GM19351 (cell line): ENCODE data around the gene PTK6.
"Not testable (repeated sequence)": the region's sequence is repeated elsewhere in the genome, so short reads cannot be mapped to it uniquely, and the experiment has no call there.

Source experiments
- ATAC-seq: cut with Tn5 transposase; IDR thresholded peaks from one replicate; pipeline ENCODE4 v1.9.1; 2021; ENCODE audit warnings: mild to moderate bottlenecking, moderate library complexity; ENCODE audit not compliant: unreplicated experiment

The PTK6 gene

DNA sequence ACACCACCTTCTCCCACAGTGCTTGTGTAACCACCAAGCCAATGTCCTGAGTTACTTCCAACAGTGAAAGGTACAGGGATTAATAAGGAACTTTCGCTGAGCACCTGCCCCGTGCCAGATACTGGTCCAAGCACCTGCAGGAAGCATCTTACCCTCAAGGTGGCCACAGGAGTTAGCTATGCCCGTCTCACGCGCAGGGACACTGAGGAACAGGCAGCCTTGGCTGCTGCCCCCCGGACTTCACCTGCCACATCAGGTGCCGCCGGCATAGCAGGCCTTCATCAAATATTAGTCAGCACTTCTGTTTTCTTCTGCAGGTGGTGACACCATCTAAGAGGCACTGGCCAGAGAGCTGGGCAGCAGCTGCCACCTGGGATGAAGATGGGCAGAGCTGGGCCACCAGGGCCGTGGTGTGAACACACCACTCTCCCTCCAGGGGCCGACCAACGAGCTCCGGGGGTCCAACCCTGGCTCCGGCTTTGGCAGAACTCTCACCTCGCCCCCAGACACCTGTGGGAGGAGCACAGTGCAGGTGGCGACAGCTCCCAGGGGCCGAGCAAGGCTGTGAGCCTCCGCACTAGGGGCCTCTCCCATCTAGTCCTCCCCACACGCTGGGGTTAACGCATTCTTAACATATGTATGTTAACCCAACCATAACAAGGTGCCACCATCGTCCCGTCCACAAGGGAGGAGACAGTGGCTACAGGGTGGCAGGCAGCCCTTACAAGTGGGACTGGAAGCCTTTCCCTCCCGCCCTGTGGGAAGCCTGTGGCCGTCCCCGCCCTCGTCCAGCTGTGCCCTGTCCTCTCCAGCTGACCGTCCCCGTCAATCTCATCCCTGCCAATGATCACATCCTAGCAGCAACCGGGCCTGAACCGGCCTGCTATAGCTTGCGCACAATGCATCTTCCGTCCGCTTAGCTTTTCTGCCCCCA, 19.5 kb downstream of the PTK6 start:
- no peak for ATAC-seq

DNA sequence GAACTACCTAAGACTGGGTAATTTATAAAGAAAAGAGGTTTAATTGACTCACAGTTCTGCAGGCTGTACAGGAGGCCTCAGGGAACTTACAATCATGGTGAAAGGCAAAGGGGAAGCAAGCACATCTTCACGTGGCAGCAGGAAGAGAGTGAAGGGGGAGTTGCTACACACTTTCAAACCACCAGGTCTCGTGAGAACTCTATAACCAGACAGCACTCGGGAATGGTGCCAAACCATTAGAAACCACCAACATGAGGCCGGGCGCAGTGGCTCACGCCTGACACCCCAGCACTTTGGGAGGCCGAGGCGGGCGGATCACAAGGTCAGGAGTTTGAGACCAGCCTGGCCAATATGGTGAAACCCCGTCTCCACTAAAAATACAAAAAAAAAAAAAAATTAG, 22.7 kb downstream of the PTK6 start:
- ATAC-seq: not testable (repeated sequence)

DNA sequence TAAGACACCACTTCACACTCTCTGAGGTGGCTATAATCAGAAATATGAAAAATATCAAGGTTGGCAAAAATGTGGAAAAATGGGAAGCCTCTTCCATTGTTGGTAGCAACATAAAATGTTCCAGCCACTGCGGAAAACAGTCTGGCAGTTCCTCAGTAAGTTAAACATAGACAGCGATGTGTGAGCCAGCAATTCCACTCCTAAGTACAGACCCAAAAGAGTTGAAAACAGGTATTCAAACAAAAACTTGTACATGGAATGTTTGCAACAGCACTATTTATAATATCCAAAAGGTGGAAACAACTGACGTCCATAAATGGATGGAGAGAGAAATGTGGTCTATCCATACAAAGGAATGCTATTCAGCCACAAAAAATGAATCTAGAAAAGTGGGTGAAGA, 24.0 kb downstream of the PTK6 start:
- no peak for ATAC-seq

DNA sequence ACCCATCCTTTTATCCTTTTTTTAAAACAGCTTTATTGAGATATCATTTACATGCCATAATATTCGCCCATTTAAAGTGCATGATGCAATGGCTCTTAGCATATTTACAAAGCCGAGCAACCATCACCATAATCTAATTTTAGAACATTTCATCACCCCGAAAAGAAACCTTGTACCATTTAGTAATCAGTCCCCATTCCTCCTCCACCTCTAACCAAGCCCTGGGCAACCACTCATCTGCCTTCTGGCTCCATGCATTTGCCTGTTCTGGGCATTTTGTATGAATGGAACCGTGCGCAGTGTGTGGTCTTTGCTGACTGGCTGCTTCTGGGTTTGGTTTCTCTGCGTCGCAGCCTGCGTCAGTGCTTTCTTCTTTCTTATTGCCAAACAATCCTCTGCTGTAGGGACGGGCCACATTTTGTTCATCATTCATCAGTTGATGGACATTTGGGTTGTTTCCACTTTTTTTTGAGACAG, 28.1 kb downstream of the PTK6 start:
- no peak for ATAC-seq

DNA sequence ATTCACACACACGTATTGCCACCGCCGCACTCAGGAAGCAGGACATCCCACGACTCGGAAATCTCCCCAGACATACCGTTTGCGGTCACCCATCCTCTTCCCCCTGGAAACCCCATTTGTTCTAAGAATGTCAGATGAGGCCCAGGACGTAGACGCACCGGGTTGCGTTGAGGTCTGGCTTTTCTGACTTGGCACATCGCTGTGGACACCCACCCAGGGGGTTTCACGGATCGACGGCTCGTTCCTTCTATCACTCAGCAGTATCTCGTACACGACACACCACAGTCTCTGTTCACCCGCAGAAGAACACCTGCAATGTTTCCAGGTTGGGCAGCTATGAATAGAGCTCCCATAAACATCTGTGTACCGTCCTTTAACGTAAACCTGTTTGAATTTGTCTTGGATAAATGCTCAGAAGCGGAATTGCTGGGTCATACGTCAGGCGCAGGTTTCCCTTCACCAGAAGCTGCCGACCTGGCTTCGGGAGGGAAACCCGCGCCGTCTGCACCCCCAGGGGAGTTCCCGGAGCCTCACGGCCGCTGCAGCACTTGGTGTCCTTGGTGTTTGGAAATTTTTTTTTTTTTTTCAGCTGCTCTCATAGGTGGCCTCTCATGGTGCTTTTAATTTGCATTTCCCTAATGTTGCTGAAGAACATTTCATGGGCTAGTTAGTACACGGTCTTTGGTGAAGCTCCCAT, 29.0 kb downstream of the PTK6 start:
- no peak for ATAC-seq

DNA sequence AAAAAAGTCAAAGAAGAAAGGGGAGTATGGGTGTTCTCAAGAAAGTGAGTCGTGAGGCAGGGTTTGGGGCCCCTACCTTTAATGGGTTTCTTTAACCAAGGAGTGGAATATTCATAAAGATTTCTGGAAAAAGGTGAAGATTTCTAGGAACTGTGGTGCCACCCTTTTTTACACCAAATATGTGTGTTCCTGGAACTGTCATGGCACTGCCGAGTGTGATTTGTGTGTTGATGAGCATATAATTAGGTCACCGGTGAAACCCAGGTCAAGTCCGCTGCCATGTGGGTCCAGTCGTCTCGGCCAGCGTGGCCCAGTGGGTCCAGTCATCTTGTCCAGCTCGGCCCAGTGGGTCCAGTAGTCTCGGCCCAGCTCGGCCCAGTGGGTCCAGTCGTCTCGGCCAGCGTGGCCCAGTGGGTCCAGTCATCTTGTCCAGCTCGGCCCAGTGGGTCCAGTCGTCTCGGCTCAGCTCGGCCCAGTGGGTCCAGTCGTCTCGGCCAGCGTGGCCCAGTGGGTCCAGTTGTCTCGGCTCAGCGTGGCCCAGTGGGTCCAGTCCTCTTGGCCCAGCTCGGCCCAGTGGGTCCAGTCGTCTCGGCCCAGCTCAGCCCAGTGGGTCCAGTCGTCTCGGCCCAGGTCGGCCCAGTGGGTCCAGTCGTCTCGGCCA, 30.0 kb downstream of the PTK6 start:
- no peak for ATAC-seq

DNA sequence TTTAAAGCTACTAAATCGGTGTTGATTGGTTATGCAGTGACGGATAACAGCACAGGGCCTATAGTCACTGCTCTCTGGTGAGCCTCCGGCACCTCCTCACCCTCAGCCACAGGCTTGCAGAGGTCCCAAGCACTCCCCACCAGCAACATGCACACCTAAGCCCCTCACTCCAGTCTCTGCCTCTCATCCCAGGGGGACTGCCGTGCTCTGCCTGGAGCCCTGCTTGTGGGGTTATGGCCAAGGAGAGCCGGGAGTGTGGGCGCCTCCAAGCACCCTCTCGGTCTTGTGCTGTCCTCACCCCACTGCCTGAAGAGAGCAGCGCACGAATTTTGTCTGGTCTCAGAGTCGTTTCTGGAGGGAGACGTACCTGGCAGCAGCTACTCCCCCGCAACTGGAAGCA, 31.5 kb downstream of the PTK6 start:
- no peak for ATAC-seq

DNA sequence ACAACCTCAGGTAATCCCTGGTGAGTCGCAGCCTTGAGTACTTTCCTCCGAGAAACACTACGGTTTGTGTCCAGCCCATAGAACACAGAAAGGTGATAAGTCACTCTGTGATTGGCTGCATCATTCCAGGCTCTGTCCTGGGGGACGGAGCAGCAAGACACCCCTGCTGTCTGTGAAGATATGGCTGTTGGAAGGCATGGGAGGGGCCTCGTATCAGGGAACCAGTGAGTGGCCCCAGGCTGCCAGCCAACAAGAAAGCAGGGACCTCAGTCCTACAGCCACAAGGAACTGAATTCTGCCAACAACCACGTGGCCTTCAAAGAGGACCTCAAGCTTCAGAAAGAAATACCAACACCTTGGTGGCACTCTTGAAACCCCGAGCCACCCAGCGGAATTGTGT, 31.9 kb downstream of the PTK6 start:
- ATAC-seq: no peak

DNA sequence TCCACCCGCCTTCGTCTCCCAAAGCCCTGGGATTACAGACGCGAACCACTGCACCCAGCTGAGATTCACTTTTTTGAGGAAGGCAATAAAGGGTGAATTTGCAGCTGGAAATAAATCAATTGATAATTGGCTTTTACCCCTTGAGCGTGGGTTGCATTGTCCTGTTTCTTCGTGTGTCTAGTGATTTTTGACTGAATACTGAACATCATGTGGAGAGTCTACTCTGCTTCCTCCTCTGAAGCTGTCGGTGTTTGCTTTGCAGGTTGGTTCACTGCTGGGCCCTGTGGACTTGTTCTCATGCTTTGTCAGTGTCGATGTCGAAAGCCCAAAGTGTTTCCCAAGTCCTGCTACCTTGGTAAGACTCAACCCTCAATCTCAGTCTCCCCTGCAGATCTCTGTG, 32.5 kb downstream of the PTK6 start:
- ATAC-seq: no peak

DNA sequence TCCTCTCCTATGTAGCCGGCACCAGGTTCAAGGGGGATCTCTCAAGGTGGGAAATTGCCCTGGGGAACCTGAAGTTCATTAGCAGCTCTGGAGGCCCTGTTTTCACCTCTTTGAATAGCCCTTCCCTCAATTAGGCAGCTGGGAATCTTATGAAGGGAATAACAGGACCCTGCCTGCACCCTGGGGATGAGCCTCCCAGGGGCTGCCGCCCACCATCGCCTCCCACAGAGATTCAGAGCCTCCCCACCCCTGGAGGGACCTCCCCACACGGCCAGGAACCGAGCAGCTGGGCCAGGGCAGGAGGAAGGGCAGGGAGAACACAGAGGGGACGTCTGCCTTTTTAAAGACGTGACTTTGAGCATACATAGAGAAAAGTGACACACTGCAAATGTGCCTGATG, 33.7 kb downstream of the PTK6 start:
- ATAC-seq: no peak

DNA sequence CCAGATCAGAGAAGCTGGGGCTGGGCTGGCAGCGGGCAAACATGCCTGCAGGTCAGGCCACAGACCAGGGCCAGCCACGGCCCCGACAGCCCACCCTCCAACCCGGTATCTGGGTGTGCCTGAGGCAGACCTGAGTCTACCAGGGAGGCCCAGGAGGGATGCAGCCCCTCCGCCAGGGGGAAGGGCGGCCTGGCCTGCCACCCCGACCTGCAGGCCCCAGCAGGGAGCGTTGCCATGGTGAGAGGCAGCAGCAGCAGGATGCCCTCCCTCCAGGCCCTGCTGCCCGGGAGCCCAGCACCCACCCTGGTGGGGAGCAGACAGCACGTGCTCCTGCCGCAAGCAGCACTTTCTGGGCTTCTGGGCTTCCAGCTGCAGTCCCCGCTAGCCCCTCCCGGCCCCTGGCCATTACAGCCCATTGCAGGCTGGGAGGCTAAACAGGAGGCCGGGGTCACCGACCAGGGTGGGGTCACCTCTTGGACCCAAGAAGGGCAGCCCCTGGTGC, 34.5 kb downstream of the PTK6 start:
- ATAC-seq: no peak

DNA sequence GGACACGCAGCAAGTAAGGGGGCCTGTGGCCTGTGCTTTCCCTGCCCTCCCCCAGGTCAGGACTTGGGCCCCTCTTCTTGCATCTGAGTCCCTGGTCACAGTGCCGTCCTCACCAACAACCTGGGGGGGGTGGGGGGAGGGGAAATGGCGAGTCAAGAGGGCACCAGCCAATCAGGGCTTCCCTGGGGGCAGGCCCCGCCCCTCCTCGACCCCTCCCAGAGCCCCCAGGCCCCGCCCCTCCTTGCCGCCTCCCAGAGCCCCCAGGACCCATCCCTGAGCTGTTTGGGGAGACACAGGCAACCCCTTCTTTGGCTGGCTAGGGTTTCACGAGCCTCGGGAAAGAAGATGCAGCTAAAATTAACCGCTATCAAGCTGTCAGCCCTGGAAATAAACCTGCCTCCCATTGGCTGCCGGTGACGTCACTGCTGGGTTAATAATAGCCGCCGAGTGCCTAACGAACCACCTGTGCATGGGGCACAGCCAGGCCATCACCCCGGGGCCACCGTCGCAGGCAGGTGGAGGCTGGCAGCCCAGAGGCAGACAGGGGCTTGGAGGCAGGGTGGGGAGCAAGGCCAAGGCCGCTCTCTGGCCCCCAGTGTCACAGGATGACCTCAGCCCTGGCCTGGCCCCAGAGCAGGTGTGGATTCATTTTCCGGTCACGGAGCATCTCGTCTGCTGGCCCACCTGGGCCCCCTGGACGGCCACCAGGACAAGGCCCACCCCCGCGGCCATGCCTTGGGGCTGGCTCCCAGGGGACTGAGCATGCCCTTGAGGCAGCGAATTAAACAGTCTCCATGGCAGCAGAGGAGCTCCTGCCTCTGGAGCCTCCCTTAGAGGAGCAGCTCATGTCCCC, 35.1 kb downstream of the PTK6 start:
- no peak for ATAC-seq

DNA sequence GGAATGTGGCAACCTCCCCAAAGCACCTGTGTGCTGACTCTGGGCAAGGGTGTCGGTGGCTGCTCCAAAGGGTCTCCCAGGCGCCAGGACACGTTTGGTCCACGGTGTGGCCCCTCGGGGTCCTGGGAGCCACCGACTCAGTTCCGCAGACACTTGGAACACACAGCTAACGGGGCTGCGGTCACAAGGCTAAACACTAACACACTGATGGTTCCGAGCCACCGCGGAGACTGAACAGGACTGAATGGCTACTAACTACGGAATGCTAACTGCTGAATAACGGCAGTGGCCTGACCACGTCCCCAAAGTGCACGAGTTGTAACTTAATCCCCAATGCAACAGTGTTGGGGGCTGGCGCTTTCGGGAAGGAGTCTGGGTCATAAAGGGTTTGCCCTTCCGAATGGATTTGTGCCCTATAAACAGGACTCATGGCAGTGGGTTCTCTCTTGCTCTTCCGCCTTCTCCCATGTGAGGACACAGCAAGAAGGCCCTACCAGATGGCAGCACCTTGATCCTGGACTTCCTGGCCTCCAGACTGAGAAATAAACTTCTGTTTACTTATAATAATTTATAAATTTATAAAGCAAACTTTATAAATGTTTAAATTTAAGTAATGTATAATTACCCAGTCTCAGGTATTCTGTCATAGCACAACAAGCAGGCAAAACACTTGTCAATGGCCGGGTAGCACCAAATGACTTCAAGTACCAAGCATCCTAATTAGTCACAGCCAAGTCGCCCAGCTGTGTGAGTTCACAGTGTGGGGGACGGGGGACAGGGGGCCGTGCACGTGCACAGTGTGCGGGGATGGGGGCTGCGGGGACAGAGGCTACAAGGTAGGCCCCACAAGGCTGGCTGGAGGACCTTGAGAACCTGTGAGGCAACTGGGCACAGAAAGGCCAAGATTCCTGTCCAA, 36.0 kb downstream of the PTK6 start:
- ATAC-seq: no peak

DNA sequence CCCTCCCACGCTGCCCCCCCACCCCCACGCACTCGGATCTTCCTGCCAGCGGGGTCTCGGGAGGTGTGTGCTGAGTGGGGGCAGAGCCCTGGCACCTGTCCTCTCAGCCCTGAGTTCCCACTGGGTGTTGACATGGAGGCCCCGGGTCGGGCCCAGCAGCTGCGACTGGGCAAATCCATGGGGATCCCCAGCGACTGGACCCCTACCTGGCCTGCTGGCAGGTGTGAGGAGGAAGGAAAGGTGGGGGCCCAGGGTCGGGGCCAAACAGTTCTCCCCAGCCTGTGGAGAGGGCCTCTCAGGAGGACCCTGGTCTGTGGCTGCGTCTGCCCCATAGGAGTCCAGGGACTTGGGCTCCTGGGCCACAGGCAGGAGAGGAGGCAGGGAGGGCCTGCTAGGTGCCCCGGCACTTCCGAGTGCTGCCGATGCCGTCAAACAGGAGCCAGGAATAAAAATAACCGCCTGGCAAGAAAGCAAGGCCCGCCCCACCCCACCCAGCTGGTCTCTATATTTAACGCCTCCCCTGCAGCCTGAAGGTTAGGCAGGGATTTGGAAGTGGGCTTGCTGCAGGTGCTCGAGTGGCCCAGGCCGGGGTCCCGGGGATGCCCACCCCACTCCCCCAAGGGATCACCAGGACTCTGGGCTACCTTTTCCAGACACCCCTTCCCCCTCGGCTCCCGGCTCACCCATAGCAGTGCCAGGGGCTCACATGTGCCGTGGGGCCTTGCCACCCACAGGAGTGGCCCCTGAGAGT, 36.9 kb downstream of the PTK6 start:
- ATAC-seq: no peak

DNA sequence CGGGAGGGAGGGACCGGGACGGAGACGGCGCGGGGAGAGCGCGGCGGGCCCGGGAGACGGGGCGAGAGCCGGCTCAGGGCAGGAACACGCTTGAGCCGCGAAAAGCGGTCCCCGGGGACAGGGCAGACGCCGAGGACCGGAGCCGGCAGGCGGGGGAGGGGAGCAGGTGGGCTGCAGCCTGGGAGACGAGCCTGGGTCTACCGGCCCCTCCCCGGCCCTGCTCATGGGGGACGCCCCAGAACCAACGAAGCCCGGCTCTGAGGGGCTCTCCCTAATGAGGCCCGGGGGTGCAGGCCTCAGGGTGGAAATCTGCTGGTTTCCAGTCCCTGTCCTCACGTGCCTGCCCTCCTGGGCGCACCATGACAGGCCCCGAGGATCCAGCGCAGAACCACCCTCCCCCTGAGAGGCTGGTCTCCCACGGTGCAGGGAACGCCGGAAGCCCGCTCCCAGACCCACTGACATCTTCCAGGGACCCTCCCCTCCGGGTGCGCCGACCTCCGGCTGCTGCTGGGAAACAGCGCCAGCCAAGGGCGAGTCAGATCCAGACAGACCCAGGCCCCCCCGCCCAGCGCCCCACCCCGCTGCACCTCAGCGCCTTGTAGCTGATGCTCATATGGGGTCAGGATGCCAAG, 37.7 kb downstream of the PTK6 start:
- ATAC-seq: no peak

DNA sequence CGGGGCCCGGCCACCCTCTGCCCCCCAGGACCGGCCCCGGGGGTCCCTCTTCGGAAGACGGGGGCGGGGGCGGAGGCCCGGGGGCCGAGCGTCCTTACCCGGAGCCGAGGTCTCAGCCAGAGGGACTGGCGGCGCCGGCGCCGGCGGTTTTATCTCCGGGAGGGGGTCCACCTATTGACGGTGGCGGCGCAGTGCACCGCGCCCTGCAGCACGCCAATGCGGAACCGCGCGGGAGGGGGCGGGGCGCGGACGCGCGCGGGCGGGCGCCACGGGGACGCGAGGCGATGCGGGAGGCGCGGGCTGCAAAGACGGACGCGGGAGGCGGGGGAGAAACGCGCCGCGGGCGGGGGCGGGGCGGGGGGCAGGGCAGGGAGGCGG, 38.2 kb downstream of the PTK6 start, which contains the start of gene EEF1A2:
TSS of gene EEF1A2 (minus strand) at position 124 of the 378 bp plus-strand sequence. CDS start 1,320 bp downstream, outside the sequence.
- ATAC-seq: no peak

DNA sequence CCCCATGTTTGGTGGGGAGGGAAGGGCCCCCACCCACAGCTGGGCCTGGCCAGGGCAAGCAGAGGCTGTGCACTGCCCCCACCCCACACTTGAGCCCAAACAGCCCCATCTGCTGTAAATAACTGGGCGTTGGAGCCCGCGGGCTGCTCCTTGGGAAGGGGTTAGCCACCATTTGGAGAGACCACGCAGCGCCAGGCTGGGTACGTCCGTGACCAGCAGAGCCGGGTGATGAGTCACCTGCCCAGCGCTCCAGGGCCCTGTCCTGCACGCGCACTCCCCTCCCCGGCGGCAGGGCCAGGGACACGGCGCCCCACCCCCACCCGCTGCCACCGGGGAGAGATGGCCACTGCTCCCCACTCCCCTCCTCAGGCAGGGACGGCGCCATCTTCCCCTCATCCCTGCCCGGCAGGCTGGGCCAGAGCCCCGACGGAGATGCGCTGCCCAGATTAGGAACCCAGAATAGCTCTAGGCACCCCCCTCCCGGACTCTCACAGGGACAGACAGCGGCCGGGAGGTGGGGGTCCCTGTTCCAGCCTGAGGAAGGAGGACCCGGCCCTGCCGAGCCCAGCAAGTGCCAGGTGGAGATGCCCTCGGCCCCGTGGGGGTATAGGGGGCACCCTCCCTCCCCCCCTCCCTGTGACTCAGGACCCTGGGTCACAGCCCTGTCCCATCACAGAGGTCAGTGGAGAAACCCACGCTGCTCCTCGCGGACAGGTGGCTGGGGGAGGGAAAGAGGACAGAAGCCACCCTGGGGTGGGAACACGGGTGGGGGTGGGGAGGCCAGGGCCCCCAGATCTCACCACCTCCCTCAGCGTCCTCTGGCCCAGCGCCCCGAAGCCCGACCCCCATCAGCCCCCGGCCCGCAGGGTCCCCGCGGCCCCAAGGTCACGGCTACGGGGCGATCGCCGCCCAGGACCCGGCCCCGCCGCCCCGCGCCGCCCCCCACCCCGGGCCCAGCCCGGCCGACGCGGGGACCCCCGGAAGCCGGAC, 38.9 kb downstream of the PTK6 start:
- no peak for ATAC-seq
